ENCODE results near the gene HIF1AN.

DNA sequence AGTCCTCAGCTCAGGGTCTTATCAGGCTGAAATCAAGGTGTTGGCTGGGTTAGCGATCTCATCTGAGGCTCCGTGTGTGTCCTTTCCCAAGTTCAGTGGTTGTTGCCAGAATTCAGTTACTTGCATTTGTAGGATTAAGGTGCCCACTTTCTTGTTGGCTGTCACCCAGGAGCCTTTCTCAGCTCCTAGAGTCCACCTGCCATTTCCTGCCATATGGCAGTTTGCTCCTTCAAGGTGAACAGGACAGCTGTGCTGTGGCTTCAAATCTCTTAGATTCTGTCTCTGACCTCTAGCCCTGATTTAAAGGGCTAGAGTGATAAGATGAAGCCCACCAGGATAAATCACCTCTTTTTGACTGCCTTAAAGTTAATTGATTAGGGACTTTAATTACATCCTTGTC is 1.0 kb upstream of the HIF1AN start:
- no peak for TF ChIP-seq POLR2A (IDR thresholded peaks at IDR 0.05; ENCODE audit: low read length)
- no peak for TF ChIP-seq GATA1 (IDR thresholded peaks at IDR 0.05; ENCODE audit: low read depth, low read length)

Data from erythroblast (primary cell).